Activated CD8-positive, alpha-beta memory T cell treated with anti-CD3 and anti-CD28 coated beads, Interleukin-2, amount 50 U/mL, for 24 hours (primary cell): ENCODE data around the gene ZNF628.

ENCODE experiments used
- DNase-seq: peaks from one replicate; pipeline ENCODE4 v3.0.0-alpha.2; 2020; ENCODE audit errors: extremely low read depth

Gene ZNF628

DNA sequence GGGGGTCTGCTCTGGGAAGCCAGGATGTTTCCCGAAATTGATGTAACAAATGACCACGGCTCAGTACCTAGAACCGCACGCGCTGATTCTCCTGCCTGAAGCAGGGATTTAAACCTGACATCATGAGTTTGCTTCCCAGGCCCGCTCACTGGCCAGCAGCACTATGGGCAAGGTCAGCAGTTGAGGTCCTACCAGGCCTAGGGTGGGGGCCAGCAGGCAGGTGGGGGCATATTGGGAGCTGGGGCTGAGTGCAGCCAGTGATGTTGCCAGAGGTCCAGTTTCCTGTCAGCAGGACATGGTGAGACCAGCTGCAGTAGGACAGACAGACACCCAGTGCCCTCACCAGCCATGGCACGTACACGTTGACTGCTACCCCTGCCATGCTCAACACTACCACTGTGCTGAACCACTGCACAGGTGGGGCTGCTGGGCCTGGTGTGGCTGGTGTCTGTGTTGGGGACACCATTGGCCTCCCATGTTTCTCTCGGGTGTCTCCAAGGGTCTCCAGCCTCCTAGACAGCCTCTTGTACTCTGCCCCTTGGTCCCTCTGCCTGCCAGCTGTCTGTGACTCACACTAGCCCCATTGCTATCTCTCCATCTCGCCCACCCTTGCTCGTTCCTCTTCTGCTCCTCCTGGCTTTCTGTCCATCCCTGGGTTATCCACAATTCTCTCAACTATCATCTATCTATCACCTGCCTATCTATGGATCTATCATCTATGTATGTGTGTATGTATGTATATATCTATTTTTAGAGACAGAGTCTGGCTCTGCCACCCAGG lies 10.8 kb upstream of the ZNF628 start:
- DNase-seq, result no peak

DNA sequence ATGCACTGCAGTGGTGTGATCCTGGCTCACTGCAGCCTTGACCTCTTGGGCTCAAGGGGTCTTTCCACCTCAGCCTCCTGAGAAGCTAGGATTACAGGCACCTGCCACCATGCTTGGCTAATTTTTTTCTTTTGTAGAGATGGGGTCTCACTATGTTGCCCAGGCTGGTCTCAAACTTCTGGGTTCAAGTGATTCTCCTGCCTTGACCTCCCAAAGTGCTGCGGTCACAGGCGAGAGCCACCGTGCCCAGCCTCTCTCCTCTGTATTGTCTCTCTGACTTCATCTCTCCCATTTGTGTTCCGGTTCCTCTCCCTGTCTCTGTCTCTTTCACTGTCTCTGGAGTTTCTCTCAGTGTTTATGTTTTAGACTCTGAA lies 10.2 kb upstream of the ZNF628 start:
- DNase-seq, result no peak

GRCh38 chr19:55467236-55468053 lies 9.0 kb upstream of the ZNF628 start:
- DNase-seq, result no peak

GRCh38 chr19:55468054-55468393 lies 8.4 kb upstream of the ZNF628 start:
- DNase-seq, result no peak

GRCh38 chr19:55471266-55471665 lies 5.2 kb upstream of the ZNF628 start:
- no peak for DNase-seq

DNA sequence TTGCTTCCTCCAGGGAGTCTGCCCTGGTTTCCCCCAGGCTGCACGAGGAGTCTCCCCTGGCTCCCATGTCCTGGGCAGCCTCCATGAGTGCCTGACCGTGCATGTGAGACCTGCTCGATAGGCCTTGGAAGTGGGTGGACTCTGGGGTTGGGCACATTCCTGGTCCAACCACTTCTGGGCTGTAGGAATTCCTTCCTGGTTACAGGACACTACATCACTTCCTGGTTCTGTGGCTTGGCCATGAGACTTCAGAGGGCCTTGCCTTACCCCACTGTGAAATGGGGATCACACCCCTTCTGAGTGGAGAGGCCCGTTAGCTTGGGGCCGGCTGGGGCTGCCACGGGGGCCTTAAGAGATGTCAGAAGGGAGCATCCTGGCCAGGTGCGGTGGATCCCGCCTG lies 4.0 kb upstream of the ZNF628 start:
- DNase-seq, result no peak

DNA sequence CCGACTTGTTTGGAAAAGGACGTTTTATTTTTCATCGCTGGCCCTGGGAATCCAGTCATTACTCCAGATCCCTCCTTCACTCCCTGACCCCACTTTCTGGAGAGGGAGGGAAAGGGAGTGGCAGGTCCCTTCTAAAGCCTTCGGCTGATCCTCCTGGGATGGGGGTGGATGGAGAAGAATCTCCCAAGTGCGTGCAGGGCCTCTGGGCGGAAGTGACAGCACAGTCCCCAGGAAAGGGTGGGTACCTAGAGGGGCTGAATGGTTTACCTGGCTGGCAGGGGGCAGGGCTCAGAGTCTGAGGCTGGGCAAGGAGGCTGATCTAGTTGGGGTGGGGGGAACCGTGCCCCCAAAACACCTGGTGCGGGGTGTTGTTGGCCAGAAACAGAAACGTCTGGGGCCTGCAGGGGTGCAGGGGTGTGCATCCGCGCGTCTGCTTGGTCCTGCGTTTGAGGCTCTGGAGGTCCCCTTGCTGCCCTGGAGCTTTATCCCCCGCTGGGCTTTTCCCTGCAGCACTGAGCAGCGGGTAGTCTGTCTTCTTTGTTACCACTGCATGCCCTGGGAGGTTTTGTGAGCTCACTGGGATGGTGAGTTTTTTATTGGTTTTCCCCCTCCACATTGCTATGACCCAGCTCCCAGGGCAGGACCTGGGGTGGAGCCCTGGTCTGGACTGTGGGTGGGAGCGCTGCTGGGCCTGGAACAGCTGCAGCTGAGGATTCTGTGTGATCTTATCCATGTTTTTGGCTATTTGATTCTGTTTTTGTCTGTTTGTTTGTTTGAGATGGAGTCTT lies 3.0 kb upstream of the ZNF628 start:
- DNase-seq, result no peak

- DNase-seq, result no peak
Observed at GRCh38 chr19:55474269-55475265, 1.9 kb upstream of the ZNF628 start.

- DNase-seq, result no peak
Observed at GRCh38 chr19:55477905-55478304, 1.5 kb downstream of the ZNF628 start.

DNA sequence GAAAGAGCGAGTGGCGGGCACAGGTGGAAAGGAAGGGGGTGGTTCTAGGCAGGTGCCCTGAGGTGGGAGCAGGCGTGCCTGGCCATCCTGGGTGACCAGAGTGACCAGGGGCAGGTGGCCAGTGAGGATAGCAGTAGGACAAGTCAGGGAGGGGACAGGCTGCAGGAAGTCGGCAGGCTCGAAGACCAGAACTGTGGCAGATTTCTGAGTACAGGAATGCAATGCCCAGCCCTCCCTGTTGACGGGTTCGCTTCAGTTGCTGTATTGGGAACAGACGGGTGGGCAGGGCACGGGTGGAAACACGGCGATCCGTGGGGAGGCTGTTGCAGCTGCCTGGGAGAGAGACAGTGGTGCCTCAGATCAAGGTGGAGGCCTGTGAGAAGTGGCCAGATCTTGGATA lies 1.9 kb downstream of the ZNF628 start:
- no peak for DNase-seq

DNA sequence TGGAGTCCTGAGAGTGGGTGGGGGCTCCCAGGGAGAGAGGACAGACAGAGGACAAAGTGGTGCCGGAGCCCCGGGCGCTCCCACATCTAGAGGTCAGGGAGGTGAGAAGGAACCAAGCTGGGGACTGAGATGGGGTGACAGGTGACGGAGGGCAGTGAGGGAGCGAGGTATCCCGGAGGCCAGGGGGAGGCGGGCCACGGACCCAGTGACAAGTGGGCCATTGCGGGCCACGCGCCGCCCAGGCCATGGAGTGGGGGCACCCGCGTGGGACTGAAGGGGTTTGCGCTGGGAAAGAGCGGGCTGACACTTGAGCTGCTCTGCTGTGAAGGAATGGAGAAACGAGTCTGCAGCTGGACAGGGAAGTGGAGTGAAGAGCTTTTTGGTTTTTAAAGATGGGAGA lies 2.6 kb downstream of the ZNF628 start:
- DNase-seq, result no peak

- no peak for DNase-seq
Observed at GRCh38 chr19:55479451-55480230, 3.2 kb downstream of the ZNF628 start.

- no peak for DNase-seq
Observed at GRCh38 chr19:55481148-55481793, 4.9 kb downstream of the ZNF628 start.

GRCh38 chr19:55481794-55482155 lies 5.4 kb downstream of the ZNF628 start:
- DNase-seq, result no peak

DNA sequence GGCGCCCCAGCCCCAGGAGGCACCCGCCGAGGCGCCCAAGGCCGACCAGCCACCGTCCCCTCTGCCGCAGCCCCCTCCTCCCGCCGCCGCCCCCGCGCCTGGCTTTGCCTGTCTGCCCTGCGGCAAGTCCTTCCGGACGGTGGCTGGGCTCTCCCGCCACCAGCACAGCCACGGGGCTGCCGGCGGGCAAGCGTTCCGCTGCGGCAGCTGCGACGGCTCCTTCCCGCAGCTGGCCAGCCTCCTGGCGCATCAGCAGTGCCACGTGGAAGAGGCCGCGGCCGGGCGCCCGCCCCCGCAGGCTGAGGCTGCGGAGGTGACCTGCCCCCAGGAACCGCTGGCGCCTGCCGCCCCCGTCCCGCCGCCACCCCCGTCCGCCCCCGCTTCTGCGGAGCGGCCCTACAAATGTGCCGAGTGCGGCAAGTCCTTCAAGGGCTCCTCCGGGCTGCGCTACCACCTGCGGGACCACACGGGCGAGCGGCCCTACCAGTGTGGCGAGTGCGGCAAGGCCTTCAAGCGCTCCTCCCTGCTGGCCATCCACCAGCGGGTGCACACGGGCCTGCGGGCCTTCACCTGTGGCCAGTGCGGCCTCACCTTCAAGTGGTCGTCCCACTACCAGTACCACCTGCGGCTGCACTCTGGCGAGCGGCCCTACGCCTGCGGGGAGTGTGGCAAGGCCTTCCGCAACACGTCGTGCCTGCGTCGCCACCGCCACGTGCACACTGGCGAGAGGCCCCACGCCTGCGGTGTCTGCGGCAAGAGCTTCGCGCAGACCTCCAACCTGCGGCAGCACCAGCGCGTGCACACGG lies 5.9 kb downstream of the ZNF628 start:
- no peak for DNase-seq

- no peak for DNase-seq
Observed at GRCh38 chr19:55482967-55483705, 6.7 kb downstream of the ZNF628 start.

- DNase-seq, result no peak
Observed at GRCh38 chr19:55483706-55484592, 7.5 kb downstream of the ZNF628 start.
